Left cardiac atrium (tissue), 4 donors: ENCODE measurements around the gene MUC7. TPM values are rescaled to one million over a fixed set of nuclear protein-coding genes. Genes with fewer than 3 reads are reported as not detected.
"Not testable (repeated sequence)": the region's sequence is repeated elsewhere in the genome, so short reads cannot be mapped to it uniquely, and the experiment has no call there.

Source experiments
- ATAC-seq, 2 donors: fragments of 200-7000 bp; cut with Tn5 transposase; one replicate each; pipeline ENCODE4 v1.9.1; 2020; ENCODE audit warnings: mild to moderate bottlenecking in 2 of 2, moderate library complexity in 2 of 2
- DNase-seq: peaks from one replicate; pipeline ENCODE4 v3.0.0-alpha.2; 2020
- intact Hi-C, 2 donors: fragments of 100-400 bp; cut with DNase I; formaldehyde crosslinking; loops; one replicate each; pipeline versions ENCODE4 v1.14.1 to v1.15.1; 2022 to 2023
- long read RNA-seq: library from polyadenylated mRNA; unstranded; transcript quantifications from one replicate; pipeline ENCODE4 v2.0.0, GENCODE V29; 2021
- total RNA-seq, 2 donors: library from RNA; stranded (reverse); fragmentation: NEBNext Ultra II Directional; extraction: Animal tissue kit (Norgen Biotek cat#: 25700); gene quantifications; one replicate each; pipeline ENCODE4 v1.2.1, GENCODE V29; 2021
- donor health status: DM: no; HTN: yes; CAD: no.
- donor health status: DM: no; HTN: yes; CAD: no; lungs with severe emphysema.
- donor health status: DM: yes; HTN: yes; CAD: no.
- donor health status: Dilated cardiomyopathy.

The MUC7 gene
- total RNA-seq = not detected
- long read RNA-seq = 0 reads

GRCh38 chr4:70471897-70472296 is at the start of gene MUC7:
Gene MUC7 (plus strand): TSS chr4:70472197. CDS start chr4:70474022, 1,825 bp downstream.
- ATAC-seq (no peak), DNase-seq (no peak)
- intact Hi-C loops = no loop called here

- no peak for DNase-seq
- intact Hi-C loops = no loop called here
- ATAC-seq = no peak
Observed at GRCh38 chr4:70425306-70425705, 46.7 kb upstream of the MUC7 start.

- intact Hi-C loops = no loop called here
- ATAC-seq (no peak), DNase-seq (no peak)
Observed at GRCh38 chr4:70426789-70427188, 45.2 kb upstream of the MUC7 start.

- no peak for ATAC-seq
- intact Hi-C loops = no loop called here
- DNase-seq = no peak
Observed at GRCh38 chr4:70437197-70437596, 34.8 kb upstream of the MUC7 start.

- no peak for DNase-seq
- intact Hi-C loops = no loop called here
- no peak for ATAC-seq
Observed at GRCh38 chr4:70442474-70442873, 29.5 kb upstream of the MUC7 start.

GRCh38 chr4:70443329-70443728 is 28.7 kb upstream of the MUC7 start:
- intact Hi-C loops = no loop called here

GRCh38 chr4:70449220-70449619 is 22.8 kb upstream of the MUC7 start:
- no peak for ATAC-seq
- intact Hi-C loops = no loop called here
- DNase-seq = no peak

More at GRCh38 chr4:70443329-70443728, 28.7 kb upstream of the MUC7 start:
- ATAC-seq (no peak), DNase-seq (no peak)

GRCh38 chr4:70452946-70453345 is 19.1 kb upstream of the MUC7 start:
- DNase-seq (no peak), ATAC-seq (no peak)
- intact Hi-C loops = no loop called here

- no peak for ATAC-seq
- intact Hi-C loops = no loop called here
Observed at GRCh38 chr4:70463335-70463734, 8.7 kb upstream of the MUC7 start.

GRCh38 chr4:70473679-70474078 is 1.7 kb downstream of the MUC7 start:
- no peak for DNase-seq
- intact Hi-C loops = no loop called here
- ATAC-seq = no peak

More at GRCh38 chr4:70463335-70463734, 8.7 kb upstream of the MUC7 start:
- DNase-seq = no peak

GRCh38 chr4:70488748-70489147 is 16.8 kb downstream of the MUC7 start:
- ATAC-seq (no peak), DNase-seq (no peak)
- intact Hi-C loops = no loop called here

GRCh38 chr4:70496231-70496630 is 24.2 kb downstream of the MUC7 start:
- intact Hi-C loops = no loop called here
- ATAC-seq = no peak
- DNase-seq = no peak

GRCh38 chr4:70501838-70502237 is 29.8 kb downstream of the MUC7 start:
- DNase-seq, intact Hi-C loops, ATAC-seq: not testable (repeated sequence)

- DNase-seq (no peak), ATAC-seq (no peak)
- intact Hi-C loops = no loop called here
Observed at GRCh38 chr4:70504733-70505132, 32.7 kb downstream of the MUC7 start.

GRCh38 chr4:70505151-70505748 is 33.3 kb downstream of the MUC7 start:
- ATAC-seq (no peak), DNase-seq (peak; percentile 36)
- intact Hi-C loops = no loop called here

- DNase-seq = no peak
- no peak for ATAC-seq
- intact Hi-C loops = no loop called here
Observed at GRCh38 chr4:70508801-70509200, 36.8 kb downstream of the MUC7 start.

GRCh38 chr4:70511365-70511764 is 39.4 kb downstream of the MUC7 start:
- DNase-seq (no peak), ATAC-seq (no peak)
- intact Hi-C loops = no loop called here

- DNase-seq = no peak
- intact Hi-C loops = no loop called here
- no peak for ATAC-seq
Observed at GRCh38 chr4:70515367-70516250, 43.6 kb downstream of the MUC7 start.

- DNase-seq (no peak), ATAC-seq (no peak)
- intact Hi-C loops = no loop called here
Observed at GRCh38 chr4:70518269-70518668, 46.3 kb downstream of the MUC7 start, which contains the start of gene AMTN. Gene AMTN (plus strand): TSS chr4:70518569. CDS start chr4:70518778, 209 bp downstream.

- ATAC-seq (no peak), DNase-seq (no peak)
- intact Hi-C loops = no loop called here
Observed at GRCh38 chr4:70518716-70519115, 46.7 kb downstream of the MUC7 start.

GRCh38 chr4:70522626-70523025 is 50.6 kb downstream of the MUC7 start:
- no peak for ATAC-seq
- intact Hi-C loops = no loop called here
- DNase-seq = no peak
